OCI-LY7 (cell line): ENCODE measurements around the gene ZNF837. TPM values are rescaled to one million over a fixed set of nuclear protein-coding genes. Genes with fewer than 3 reads are reported as not detected.

Source experiments
- BruUV-seq: library from RNA; stranded (reverse); fragments of 400-500 nt; replicated peaks from 2 replicates; lab custom pipeline; 2021; lab: Mats Ljungman, UMichigan
- CTCF ChIA-PET: fragments of 300-600 bp; sonication (Branson Sonifier 250); formaldehyde crosslinking; loops from one replicate; lab custom pipeline; 2022; ENCODE audit warnings: antibody characterized with exemption; ENCODE audit not compliant: unreplicated experiment; lab: Charles Lee
- POLR2A ChIA-PET: fragments of 300-600 bp; sonication (Branson Sonifier 250); formaldehyde crosslinking; loops from one replicate; lab custom pipeline; 2022; ENCODE audit warnings: antibody characterized with exemption; lab: Charles Lee
- DNase-seq: peaks from one replicate; pipeline ENCODE4 v3.0.0-alpha.2; 2015; ENCODE audit warnings: low spot score
- H2AFZ ChIP-seq: fragments of 200-600 bp; sonication (generic), shearing (Covaris generic); 2 replicates; pipeline ENCODE4 v1.6.1; 2014; ENCODE audit warnings: mild to moderate bottlenecking, antibody characterized with exemption, low read length, moderate library complexity
- H3K27ac ChIP-seq: fragments of 200-600 bp; sonication (generic); 2 replicates; pipeline ENCODE4 v1.5.1; 2014; ENCODE audit warnings: mixed run types, low read depth, mild to moderate bottlenecking, moderate library complexity, low read length, inconsistent platforms; ENCODE audit not compliant: poor library complexity, severe bottlenecking
- H3K36me3 ChIP-seq: fragments of 200-600 bp; sonication (generic); 2 replicates; pipeline ENCODE4 v1.6.1; 2014; ENCODE audit warnings: mild to moderate bottlenecking, antibody characterized with exemption, low read length, moderate library complexity, mixed read lengths; ENCODE audit not compliant: insufficient read depth
- H3K4me1 ChIP-seq: fragments of 200-600 bp; sonication (generic); 2 replicates; pipeline ENCODE4 v1.5.1; 2014; ENCODE audit warnings: mild to moderate bottlenecking, low read length; ENCODE audit not compliant: insufficient read depth, poor library complexity, severe bottlenecking
- H3K4me2 ChIP-seq: fragments of 200-600 bp; sonication (generic); 2 replicates; pipeline ENCODE4 v1.6.1; 2014; ENCODE audit warnings: mild to moderate bottlenecking, low read length
- H3K4me3 ChIP-seq: fragments of 200-600 bp; sonication (generic); 2 replicates; pipeline ENCODE4 v1.5.1; 2014; ENCODE audit warnings: mild to moderate bottlenecking, low read depth, low read length; ENCODE audit not compliant: poor library complexity, severe bottlenecking
- H3K79me2 ChIP-seq: fragments of 200-600 bp; sonication (generic); 2 replicates; pipeline ENCODE4 v1.6.1; 2016; ENCODE audit warnings: low read depth, mild to moderate bottlenecking, low read length, moderate library complexity, mixed read lengths; ENCODE audit not compliant: insufficient read depth
- H3K9me2 ChIP-seq: fragments of 200-600 bp; sonication (generic); 2 replicates; pipeline ENCODE4 v1.6.1; 2016; ENCODE audit warnings: mild to moderate bottlenecking, low read length, mixed read lengths; ENCODE audit not compliant: insufficient read depth
- H3K9me3 ChIP-seq: fragments of 200-600 bp; sonication (generic); 2 replicates; pipeline ENCODE4 v1.6.1; 2014; ENCODE audit warnings: mild to moderate bottlenecking, mixed run types, low read length, mixed read lengths
- H4K20me1 ChIP-seq: fragments of 200-600 bp; sonication (generic); 2 replicates; pipeline ENCODE4 v1.6.1; 2014; ENCODE audit warnings: mild to moderate bottlenecking, antibody characterized with exemption, low read length, moderate library complexity, mixed read lengths; ENCODE audit not compliant: insufficient read depth
- CTCF ChIP-seq: fragments of 200-600 bp; sonication (generic); conservative IDR thresholded peaks from 2 replicates; pipeline ENCODE4 v1.5.1; 2014; ENCODE audit warnings: mild to moderate bottlenecking, antibody characterized with exemption, low read length, moderate library complexity, mixed read lengths
- EZH2phosphoT487 ChIP-seq: fragments of 200-600 bp; sonication (generic); IDR thresholded peaks from 2 replicates; pipeline ENCODE4 v1.6.1; 2018; ENCODE audit warnings: low read depth, borderline replicate concordance, mild to moderate bottlenecking, mixed run types, antibody characterized with exemption, low read length, moderate library complexity, mixed read lengths
- intact Hi-C: fragments of 100-400 bp; cut with micrococcal nuclease; formaldehyde crosslinking; loops from one replicate; pipeline ENCODE4 v1.10.0; 2022; ENCODE audit not compliant: unreplicated experiment
- total RNA-seq, 2 experiments: library from RNA; depleted of rRNA in 1 of 2; stranded (reverse); fragments of >200 nt in 1 of 2; shearing (Covaris generic) in 1 of 2; gene quantifications; 2 replicates each; pipeline ENCODE4 v1.2.3, GENCODE V29; 2014 to 2022

Gene ZNF837
- total RNA-seq, 2 experiments from 2014 or later: 3.0 to 5.8 TPM

- no peak for DNase-seq
- BruUV-seq: no TSS peak
Measured at GRCh38 chr19:58336216-58336615, 44.6 kb downstream of the ZNF837 start.

DNA sequence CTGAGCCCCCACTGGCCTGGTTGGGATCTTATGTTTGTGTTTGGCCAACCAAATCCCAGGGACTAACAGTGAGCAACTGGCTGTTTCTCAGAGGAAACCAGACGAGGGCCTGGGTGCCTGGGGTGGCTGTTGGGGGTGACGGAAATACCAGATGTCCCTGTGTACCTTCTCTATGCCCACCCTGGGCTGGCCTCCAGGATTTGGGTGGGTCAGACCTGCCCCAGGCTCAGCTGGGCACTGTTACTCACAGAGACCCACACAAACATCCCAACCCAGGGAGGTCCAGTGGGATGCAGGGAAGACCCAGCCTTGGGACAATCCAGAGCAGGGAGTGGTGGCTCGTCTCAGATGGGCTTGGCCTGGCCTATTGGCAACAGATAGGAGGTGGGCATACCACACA, 45.2 kb downstream of the ZNF837 start:
- H3K36me3 ChIP-seq: peaks cover 15% of the 10 kb centered on the region; the same call in 1 of the 2 replicates
- no TSS peak for BruUV-seq
- intact Hi-C loops: no loop called here
- H3K4me3 ChIP-seq: no peak overlapping the region
- H3K4me2 ChIP-seq: no peak overlapping the region
- no peak for DNase-seq
- H3K27ac ChIP-seq: no peak overlapping the region
- ChIA-PET CTCF (no interaction called here), POLR2A (no interaction called here)
- no peaks in the 10 kb centered on the region for H3K9me2 ChIP-seq
- no peak overlapping the region for H2AFZ ChIP-seq
- no peaks in the 10 kb centered on the region for H3K79me2 ChIP-seq
- no peak for TF ChIP-seq CTCF
- TF ChIP-seq EZH2phosphoT487: no peak
- no peaks in the 10 kb centered on the region for H4K20me1 ChIP-seq
- no peaks in the 10 kb centered on the region for H3K4me1 ChIP-seq
- H3K9me3 ChIP-seq: no peaks in the 10 kb centered on the region

More at GRCh38 chr19:58336216-58336615, 44.6 kb downstream of the ZNF837 start:
- H3K9me2 ChIP-seq: no peaks in the 10 kb centered on the region
- H3K4me2 ChIP-seq: no peak overlapping the region
- intact Hi-C loops: no loop called here
- H3K27ac ChIP-seq: no peak overlapping the region
- H4K20me1 ChIP-seq: no peaks in the 10 kb centered on the region
- H3K4me3 ChIP-seq: no peak overlapping the region
- H3K79me2 ChIP-seq: no peaks in the 10 kb centered on the region
- TF ChIP-seq CTCF (no peak), EZH2phosphoT487 (no peak)
- H3K36me3 ChIP-seq: peaks cover 15% of the 10 kb centered on the region; the same call in 1 of the 2 replicates
- no peaks in the 10 kb centered on the region for H3K4me1 ChIP-seq
- POLR2A ChIA-PET: no interaction called here
- H3K9me3 ChIP-seq: no peaks in the 10 kb centered on the region
- no peak overlapping the region for H2AFZ ChIP-seq
- CTCF ChIA-PET: no interaction called here

DNA sequence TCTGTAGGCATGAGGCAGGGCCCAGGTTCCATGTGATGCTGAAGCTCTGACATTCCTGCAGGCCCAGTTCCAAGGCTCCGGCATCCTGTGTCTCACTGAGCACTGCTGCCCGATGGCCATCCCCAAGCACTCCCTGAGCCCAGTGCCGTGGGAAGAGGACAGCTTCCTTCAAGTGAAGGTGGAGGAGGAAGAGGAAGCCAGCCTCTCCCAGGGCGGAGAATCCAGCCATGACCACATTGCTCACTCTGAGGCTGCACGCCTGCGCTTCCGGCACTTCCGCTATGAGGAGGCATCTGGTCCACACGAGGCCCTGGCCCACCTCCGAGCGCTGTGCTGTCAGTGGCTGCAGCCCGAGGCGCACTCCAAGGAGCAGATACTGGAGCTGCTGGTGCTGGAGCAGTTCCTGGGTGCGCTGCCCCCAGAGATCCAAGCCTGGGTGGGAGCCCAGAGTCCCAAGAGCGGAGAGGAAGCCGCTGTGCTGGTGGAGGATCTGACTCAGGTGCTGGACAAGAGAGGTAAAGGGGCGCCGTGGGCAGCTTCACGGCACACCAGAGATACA, 46.1 kb downstream of the ZNF837 start:
- TF ChIP-seq CTCF: no peak
- no peak for TF ChIP-seq EZH2phosphoT487
- no TSS peak for BruUV-seq
- CTCF ChIA-PET: no interaction called here
- H3K9me3 ChIP-seq: no peaks in the 10 kb centered on the region
- H3K27ac ChIP-seq: no peak overlapping the region
- POLR2A ChIA-PET: no interaction called here
- no peaks in the 10 kb centered on the region for H3K9me2 ChIP-seq
- H2AFZ ChIP-seq: no peak overlapping the region
- no peaks in the 10 kb centered on the region for H3K4me1 ChIP-seq
- intact Hi-C loops: no loop called here
- H4K20me1 ChIP-seq: no peaks in the 10 kb centered on the region
- H3K4me2 ChIP-seq: no peak overlapping the region
- no peak overlapping the region for H3K4me3 ChIP-seq
- DNase-seq: no peak
- peaks cover 15% of the 10 kb centered on the region; the same call in 1 of the 2 replicates for H3K36me3 ChIP-seq
- H3K79me2 ChIP-seq: no peaks in the 10 kb centered on the region
